ENCODE measurements around the gene PLSCR1. TPM values are rescaled to one million over a fixed set of nuclear protein-coding genes. Genes with fewer than 3 reads are reported as not detected.
"Not testable (repeated sequence)": the region's sequence is repeated elsewhere in the genome, so short reads cannot be mapped to it uniquely, and the experiment has no call there.

PLSCR1 gene
- polyA plus RNA-seq, 2 of the 4 experiments (the other 2 are of a cell fraction), result 37.1 to 54.4 TPM

GRCh38 chr3:146501752-146502151, 42.7 kb downstream of the PLSCR1 start:
- FAIRE-seq, result no peak
- TF ChIP-seq E2F6 (IDR thresholded peaks at IDR 0.05; ENCODE audit: borderline replicate concordance, low read depth), result no peak
- no peak for TF ChIP-seq SREBF2 (IDR thresholded peaks at IDR 0.05)
- TF ChIP-seq MYC (IDR thresholded peaks at IDR 0.05; ENCODE audit: borderline replicate concordance, low read length), result no peak
- no peak for TF ChIP-seq HEYL (CRISPR knock-in tag; IDR thresholded peaks at IDR 0.05)
- no peak for TF ChIP-seq EP300 (IDR thresholded peaks at IDR 0.05)
- no peak for TF ChIP-seq ATOH8 (CRISPR knock-in tag; IDR thresholded peaks at IDR 0.05; ENCODE audit: low read depth)
- no peak for TF ChIP-seq KDM1A (IDR thresholded peaks at IDR 0.05; ENCODE audit: low read depth)
- TF ChIP-seq EHMT2 (IDR thresholded peaks at IDR 0.05; ENCODE audit: low read depth), result no peak
- no peak for TF ChIP-seq RAD21 (conservative IDR thresholded peaks at IDR 0.05 in 1 of 2, IDR thresholded peaks at IDR 0.05 in 1 of 2)
- no peak for TF ChIP-seq EHF (CRISPR knock-in tag; IDR thresholded peaks at IDR 0.05)
- TF ChIP-seq RCOR1 (IDR thresholded peaks at IDR 0.05; ENCODE audit: low read depth, low read length), result no peak

GRCh38 chr3:146499701-146500100, 44.7 kb downstream of the PLSCR1 start:
- Histone ChIP-seq H3K4me2 (no peak overlapping the region), H3K4me1 (peaks cover 22% of the 10 kb centered on the region), H3K27ac (no peak overlapping the region), H3K9me3 (no peaks in the 10 kb centered on the region), H3K4me3 (no peak overlapping the region)
- no peak for ATAC-seq
- CTCF ChIA-PET, result interaction anchor here (0.8 to 1.0 kb wide), 2 partner anchors 23 to 434 kb away, joined by 3 read pairs; no protein-coding TSS in a partner anchor
- no peak for FAIRE-seq
- TF ChIP-seq NPAS2 (CRISPR knock-in tag; IDR thresholded peaks at IDR 0.05; ENCODE audit: borderline replicate concordance), result no peak
- POLR2A ChIA-PET, result no interaction called here
- no peak for DNase-seq (ENCODE audit: low read depth in 1 of 2, low spot score in 1 of 2)
- 73% methylated on average over 1 of the region's 1 CpG for WGBS (ENCODE audit: missing lambda C conversion rate)

More at GRCh38 chr3:146501752-146502151, 42.7 kb downstream of the PLSCR1 start:
- Histone ChIP-seq H3K4me2 (no peak overlapping the region), H3K9me3 (no peaks in the 10 kb centered on the region), H3K4me3 (no peak overlapping the region), H3K4me1 (peaks cover 42% of the 10 kb centered on the region), H3K27ac (peak overlapping the region in 1 of 2 experiments; percentile 91; a peak in 3 of 6 replicates)
- no peak for ATAC-seq
- POLR2A ChIA-PET, result no interaction called here
- CTCF ChIA-PET, result interaction anchor here (0.9 kb wide), 1 partner anchor 8 kb away, joined by 3 read pairs; no protein-coding TSS in a partner anchor
- no peak for DNase-seq (ENCODE audit: low read depth in 1 of 2, low spot score in 1 of 2)

- Histone ChIP-seq H3K4me3 (no peak overlapping the region), H3K9me3 (no peaks in the 10 kb centered on the region), H3K4me2 (no peak overlapping the region), H3K4me1 (peaks cover 15% of the 10 kb centered on the region), H3K27ac (no peak overlapping the region)
- ATAC-seq (no peak), DNase-seq (ENCODE audit: low read depth in 1 of 2, low spot score in 1 of 2) (no peak), FAIRE-seq (no peak)
- ChIA-PET CTCF (no interaction called here), POLR2A (no interaction called here)
- TF ChIP-seq KDM5A (IDR thresholded peaks at IDR 0.05) (no peak), NR3C1 (IDR thresholded peaks at IDR 0.05) (no peak), CBX8 (IDR thresholded peaks at IDR 0.05) (no peak), MAFK (IDR thresholded peaks at IDR 0.05; ENCODE audit: partially characterized antibody) (no peak), HES2 (IDR thresholded peaks at IDR 0.05) (no peak), HMGXB4 (CRISPR knock-in tag; IDR thresholded peaks at IDR 0.05; ENCODE audit: borderline replicate concordance) (no peak), HDAC2 (IDR thresholded peaks at IDR 0.05) (no peak)
- 91% methylated on average over 13 of the region's 13 CpGs for WGBS (ENCODE audit: missing lambda C conversion rate)
These were observed 46.2 kb downstream of the PLSCR1 start for GRCh38 chr3:146498002-146498736.

- H3K27ac ChIP-seq; CTCF ChIA-PET; H3K4me3 ChIP-seq; H3K9me3 ChIP-seq; DNase-seq (ENCODE audit: low read depth in 1 of 2, low spot score in 1 of 2); H3K4me1 ChIP-seq; ATAC-seq; POLR2A ChIA-PET; FAIRE-seq; H3K4me2 ChIP-seq: not testable (repeated sequence)
- 89% methylated on average over 16 of the region's 28 CpGs for WGBS (ENCODE audit: missing lambda C conversion rate)
These were observed 47.1 kb downstream of the PLSCR1 start for GRCh38 chr3:146497145-146497843.

Data from A549 (cell line).